GM19328 (cell line): ENCODE measurements around the gene KLHL29.

Source experiments
- ATAC-seq: cut with Tn5 transposase; IDR thresholded peaks from one replicate; pipeline ENCODE4 v1.9.1; 2021; ENCODE audit warnings: mild to moderate bottlenecking, moderate library complexity; ENCODE audit not compliant: unreplicated experiment

KLHL29 gene

DNA sequence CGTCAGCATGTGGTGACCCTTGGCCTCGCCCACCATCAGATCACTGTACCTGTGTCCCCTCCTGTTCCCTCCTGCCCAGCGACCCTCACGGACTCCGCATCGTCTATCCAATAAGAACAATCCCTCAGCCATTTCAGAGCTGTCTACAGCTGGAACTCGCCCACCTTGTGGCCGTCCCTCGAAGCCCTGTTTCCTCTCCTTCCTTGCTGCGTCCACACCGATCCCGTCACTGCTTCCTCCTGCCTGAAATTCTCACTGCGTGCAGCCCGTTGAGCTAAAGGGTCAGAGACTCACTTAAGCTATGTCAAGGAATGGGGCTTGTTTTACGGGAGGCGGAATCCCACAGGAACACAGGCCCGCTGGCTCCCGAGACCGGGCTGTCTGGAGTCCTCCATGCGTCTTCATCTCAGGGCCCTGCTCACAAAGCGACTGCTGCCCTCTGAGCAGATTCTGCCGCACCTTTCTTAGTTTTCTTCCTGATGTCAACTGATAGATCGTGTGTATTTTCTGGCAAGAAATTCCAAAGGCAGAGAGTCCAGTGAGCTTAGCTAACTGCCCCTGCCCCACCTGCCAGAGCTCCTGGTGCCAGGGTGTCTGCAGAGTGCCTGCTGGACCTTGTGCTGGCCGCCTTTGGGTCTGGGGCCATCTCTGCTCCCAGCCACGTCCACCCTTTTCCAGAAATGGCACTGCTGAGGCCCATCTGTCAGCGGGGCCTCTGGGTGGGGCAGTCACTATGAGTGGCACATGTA is 35.3 kb downstream of the KLHL29 start:
- ATAC-seq, result no peak

DNA sequence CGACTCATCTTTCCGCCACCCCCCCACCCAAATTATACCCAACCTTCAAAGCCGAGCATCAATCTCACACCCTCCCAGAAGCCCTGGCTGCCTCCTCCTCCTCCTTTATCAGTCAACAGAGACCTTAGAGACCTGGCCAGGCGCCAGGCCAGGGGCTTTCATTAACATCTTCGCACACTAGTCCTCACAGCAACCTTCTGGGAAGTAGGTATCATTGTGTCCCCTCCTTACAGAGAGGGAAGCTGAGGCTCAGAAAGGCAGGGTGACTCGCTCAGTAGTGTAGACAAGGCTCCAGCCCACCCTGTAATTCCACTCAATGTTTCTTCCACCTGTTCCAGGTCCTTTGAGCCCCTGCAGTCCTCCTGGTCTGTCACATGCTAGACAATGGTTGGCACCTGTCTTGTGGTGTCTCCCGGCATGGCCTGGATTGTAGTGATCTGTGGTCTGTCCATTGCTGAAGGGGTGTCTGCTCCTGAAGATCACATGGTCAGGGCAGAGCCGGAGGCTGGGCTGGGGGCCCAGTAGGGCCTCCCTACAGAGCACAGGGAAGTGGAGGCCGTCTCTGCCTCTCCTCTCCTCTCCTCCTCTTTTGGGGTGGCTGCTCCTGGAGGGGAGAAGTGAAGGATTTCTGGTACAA is 36.0 kb downstream of the KLHL29 start:
- no peak for ATAC-seq

DNA sequence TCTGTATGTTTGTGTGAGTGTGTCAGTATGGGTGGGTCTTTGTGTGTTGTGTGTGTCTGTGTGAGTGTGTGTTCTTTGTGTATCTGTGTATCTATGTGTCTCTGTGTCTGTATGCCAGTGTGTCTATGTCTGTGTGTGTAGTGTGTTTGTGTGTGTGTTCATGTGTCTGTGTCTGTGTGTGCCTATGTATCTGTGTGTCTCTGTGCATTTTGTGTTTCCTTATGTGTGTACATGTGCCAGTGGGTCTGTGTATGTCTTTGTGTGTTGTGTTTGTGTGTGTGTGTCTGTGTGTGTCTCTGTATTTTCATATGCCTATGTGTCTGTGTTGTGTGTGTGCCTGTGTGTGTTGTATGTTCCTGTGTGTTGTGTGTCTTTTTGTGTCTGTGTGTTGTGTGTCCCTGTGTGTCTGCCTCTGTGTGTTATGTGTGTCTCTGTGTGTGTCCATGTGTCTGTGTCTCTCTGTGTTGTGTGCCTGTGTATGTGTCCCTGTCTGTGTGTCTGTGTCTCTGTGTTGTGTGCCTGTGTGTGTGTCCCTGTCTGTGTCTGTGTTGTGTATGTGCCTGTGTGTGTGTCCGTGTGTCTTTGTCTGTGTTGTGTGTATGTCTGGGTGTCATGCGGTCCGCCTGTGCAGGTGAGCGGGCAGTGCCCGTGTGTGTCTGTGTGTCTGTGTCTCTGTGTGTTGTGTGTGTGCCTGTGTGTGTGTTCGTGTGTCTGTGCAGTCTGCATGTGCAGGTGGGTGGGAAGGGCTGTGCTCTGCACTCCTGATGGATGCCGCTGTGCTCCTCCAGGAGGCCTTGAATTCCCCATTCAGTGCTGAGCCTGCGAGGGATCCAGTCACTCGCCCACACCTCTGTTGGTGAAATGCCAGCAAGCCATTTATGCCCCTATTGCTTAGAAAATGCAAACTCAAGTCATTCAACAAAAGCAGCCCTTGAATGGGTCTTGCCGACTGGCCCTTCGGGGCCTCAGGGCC is 37.4 kb downstream of the KLHL29 start:
- no peak for ATAC-seq

DNA sequence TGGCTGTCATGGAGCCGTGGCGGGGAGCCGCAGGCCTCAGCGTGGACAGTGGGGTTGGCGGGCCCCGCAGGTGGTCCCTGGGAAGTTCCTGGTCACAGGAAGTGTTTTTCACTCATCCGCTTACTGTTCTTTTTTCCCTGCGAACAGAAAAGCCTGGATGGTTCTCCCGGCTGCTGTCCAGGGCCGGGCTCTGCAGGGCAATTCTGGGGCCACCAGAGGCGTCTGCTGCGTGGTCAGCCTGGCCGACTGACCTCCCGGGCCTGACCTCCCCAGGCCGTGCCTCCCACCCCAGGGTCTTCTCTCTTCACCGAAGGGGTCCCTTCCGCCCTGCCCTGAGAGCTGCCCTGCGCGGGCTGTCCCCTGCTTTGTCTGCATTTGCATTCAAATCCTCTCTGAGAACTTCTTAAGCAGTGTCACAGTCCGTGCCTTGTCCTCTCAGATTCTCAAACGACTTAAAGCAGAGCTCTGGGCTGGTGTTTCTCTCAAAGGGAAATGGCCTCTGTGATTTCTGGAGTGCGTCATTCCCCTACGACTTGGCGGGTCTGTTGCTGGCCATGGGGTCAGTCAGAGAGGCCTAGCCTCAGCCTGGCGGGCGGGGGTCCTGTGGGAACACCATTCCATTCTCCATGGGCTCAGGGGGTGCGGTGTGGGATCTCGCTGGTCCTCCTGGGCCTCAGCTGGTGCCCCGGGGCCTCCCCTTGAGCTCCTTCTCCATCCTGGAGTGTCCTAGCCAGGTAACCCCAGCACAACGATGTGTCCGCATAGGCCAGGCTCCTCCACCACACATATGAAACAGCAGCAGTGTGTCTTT is 38.3 kb downstream of the KLHL29 start:
- ATAC-seq, result no peak

DNA sequence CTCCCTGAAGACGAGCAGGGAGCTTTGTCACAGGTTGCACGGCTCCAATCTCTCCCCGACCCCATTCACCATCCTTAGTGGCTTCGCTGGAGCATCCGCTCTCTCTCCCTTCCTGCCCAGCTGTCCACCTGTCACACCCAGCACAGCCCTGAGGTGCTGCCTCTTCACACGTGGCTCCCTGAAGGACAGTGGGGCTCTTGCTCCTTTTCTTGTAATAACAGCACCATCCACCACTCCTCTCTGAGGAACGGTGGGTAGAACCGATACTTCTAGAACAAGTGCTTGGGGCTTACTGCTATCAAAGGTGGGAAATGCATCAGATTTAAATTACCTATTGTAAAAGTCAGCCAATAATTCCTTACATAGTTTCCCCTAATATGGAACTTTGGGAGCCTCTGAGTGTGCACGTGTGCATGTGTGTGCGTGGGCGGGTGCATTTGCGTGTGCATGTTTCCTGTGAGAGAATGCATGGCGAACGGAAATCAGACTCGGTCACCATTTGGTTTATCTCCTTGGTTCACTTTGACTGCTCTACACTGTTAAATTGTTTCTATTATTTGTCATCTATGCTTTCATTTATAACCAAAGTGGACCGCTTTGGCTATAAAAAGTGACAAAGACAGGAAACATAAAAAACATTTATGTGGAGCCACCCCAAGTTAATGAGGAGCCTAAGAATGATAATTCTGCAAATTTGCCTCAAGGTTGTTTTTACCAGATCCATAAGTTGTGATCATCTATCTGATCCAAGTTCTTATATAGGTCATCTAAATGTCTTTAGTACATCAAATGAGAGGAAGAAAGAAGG is 39.1 kb downstream of the KLHL29 start:
- no peak for ATAC-seq

DNA sequence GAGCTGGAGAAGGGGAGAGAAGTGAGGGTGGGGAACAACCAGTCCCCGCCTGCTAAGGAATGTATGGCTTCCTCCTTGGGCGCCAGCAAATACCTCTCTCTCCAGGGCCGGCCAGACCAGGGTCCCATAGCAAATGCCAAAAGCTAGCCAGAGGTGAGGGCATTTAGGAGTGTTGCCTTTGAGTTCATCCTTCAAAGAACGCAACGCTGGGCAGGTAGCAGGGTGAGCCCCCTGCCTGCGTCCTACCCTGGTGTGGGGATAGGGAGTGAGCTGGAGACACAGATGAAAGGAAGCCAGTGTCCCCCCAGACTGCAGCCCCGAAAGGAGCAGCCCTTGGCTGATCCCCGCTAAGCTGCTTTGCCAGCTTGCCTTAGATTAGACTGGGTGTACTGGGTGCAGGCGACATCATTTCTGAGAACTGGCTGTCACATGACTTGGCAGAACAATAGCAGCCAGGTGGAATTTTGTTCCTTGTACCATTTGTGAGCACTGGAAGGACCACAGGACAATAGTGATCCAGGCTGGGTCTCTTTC is 40.4 kb downstream of the KLHL29 start:
- no peak for ATAC-seq

DNA sequence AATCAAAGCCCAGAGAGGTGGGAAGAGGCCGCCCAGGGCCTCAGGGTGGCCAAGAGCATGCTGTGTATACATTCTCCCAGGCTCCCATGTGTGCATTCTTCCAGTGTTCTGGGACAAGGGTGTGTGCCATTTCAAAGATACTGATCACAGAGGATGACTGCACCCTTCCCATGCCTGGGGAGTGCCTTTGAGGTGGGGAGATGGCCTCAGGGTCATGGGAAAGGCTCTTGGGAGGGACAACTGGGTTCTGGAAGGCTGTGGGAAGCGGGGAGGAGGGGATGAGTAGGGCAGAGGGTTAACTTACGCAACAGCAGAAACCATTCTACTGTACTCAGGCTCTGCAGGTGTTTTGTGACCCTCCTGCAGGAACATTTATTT is 40.9 kb downstream of the KLHL29 start:
- no peak for ATAC-seq

DNA sequence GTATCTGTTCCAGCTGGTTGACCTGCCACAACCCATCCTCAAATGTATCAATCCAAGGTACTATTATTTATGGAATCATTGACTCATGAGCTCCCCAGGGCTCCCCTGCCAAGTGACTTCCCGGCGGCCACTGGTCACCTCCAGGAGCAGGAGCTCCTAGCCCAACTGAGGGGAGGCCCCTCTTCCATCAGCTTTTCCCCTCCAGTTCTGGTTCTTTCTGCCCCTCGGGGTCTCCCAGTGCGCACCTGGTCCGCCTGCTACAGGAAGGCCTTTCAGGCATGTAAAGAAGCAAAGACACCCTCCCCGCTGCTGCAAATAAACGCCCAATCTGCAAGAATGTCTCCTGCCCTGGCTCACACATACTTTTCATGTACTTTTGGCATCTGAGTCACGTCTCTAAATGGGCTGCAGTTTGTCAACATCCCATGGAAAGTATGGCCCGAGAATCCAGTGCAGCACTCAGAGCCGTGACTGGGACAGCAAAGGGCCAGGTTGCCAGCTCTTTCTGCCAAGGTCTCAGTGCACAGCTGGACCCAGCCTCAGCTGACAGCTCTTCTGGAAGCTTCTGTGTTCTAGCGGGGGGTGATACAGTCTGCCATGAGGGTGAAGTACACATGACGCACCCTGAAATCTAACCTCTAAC is 41.4 kb downstream of the KLHL29 start:
- no peak for ATAC-seq

DNA sequence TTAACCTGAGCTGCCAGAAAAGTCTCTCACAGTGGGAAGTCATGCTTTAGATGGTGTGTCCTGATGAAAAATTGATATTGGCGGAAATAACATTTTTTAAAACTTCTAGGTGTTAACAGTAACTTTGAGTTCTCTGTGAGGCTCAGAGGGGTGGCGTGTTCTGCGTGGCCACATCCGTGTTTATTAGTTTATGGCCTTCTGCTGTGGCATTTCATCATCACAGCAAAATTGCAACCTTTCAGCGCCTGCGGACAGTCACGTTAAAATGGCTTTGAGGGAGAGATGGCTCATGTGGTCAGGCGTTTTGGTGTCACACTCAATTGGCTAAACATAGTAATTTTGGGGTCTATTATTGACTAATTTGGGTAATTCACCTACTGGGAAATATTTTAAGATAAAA is 42.4 kb downstream of the KLHL29 start:
- ATAC-seq, result no peak

DNA sequence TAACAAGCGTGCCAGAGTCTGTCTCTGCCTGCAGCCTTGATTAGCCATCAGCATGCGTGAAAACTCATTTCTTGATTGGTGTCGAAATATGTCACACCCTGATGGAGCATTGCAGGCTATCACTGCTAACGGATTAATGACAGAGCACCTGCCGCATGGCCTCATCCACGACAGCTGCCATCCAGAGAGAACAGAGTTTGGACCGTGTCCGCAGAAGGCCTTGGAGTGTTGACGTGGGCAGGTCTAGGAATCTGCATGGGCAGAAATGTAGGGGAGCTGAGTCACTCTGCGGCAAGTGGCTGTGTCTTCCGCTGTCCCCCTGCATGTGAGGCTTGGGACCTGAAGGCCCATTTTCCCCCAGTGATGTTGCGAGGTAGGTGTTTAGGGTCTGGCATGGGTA is 43.0 kb downstream of the KLHL29 start:
- no peak for ATAC-seq

DNA sequence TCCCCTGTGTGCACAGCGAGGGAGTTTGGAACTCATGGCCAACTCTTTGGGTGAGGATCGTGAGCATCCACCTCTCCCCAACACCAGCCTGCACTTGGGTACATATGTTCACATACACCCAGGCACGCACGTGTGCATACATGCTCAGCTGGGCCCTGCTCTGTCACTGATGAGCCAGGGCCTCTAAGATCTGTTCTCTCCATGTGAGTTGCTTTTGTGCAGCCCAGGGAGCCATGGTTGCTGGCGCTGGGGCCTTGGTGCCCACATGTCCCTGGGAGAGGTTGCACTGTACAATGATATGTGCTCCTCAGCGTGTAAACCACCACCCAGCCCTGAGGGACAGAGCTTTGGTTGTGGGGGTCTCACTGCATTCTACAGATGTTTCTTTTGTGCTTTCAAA is 44.1 kb downstream of the KLHL29 start:
- ATAC-seq, result no peak

DNA sequence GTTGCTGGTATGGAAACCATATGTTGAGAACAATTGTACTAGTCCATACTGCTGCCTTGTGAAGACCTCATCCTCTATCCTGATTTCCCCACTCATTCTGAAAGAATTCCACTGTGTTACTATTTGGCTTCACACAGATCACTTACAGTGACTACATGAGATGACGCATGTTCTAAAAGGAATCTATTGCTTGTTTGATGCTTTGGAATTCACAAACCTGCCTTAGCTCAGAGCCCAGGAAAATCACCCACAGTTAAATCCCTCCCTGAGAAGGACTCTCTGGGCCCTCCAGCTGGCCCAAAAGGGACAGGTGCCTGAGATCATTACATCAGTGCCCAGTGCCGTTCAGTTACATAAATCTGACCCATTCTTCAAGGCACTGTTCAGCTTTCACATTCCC is 45.3 kb downstream of the KLHL29 start:
- ATAC-seq, result no peak

DNA sequence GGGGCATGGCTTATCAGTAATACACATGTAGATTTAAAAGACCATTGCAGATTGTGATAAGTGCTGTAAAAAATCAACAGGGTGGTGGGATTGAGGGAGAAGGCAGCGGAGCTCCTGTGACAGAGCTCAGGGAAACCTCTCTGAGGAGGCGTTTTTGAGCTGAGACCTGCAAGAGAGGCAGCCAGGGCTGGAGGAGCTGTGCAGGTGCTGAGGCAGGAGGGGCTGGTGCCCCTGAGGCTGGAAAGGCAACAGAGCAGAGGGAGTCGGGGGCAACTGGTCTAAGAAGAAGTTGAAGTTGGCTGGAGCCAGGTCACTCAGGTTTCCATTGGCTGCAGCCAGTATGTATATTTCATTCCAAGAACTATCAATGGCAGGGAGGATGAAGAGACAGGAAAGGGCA is 47.6 kb downstream of the KLHL29 start:
- ATAC-seq, result no peak

DNA sequence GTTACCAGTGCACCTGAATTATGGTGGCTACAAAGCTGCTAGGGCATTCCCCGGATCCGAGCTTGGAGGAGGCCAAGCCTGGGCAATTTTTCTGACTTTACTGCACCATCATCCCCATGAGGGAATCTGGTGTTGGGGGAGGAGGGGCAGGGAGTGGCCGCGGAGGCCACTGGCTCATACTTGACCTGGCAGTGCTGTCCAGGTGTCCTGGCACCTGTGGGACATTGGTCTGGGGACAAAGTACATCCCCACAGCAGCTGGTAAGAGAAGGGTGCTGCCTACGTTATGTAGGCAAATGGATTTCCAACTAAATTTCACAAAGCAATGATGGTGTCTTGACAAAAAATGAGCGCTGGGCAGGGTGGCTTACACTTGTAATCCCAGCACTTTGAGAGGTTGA is 48.3 kb downstream of the KLHL29 start:
- no peak for ATAC-seq

DNA sequence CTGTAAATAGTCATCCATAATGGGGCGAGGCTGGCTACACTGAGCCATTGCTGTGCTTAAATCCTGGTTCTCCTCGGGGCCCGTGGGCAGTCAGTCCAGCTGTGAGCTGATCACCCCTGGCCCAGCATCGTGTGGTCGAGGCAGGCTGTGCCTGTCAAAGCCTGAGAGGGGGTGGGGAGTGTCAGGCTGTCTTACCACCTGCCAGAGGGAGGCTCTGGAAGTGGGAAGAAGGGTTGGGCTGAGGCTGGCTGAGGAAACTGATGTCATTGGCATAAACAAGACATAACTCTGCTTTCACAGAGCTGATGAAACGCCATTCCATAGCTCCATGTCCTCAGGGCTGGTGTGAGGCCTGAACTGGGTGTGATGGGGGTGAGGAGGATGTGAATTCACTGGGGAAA is 49.7 kb downstream of the KLHL29 start:
- ATAC-seq, result no peak

DNA sequence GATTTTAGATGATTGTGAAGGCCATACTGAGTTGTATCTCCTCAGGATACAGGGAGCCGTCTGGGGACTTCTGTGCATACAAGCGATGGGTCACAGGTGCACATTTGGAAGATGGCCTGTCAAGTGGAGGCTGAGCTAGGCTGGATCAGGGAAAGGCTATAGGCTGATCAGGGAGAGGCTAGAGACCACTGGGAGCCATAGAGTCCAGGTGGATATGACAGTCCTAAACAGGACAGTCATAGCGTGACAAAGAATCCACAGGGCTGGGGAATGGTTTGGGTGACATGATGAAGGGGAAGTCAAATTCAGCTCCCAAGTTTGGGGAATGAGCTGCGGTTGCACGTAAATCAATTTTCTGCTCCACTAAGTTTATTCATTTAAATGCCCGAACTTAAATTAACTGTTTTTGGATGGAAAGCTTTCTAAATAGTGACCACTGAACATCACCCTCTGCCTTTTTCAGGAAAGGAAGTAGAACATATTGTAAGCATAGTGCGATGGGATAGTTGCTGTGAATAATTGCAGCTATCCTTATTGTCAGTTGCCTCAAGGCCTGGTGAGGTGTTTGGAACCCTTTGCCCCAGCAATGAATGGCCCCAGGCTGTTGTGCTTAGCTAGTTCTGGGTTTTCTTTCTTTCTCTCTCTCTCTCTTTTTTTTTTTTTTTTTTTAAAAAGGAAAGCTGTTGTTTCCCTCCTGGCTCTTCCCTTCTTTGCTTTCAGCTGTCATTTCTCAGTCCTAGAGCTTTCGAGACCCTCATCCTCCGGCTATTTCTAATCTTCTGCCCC is 50.5 kb downstream of the KLHL29 start:
- ATAC-seq, result no peak

DNA sequence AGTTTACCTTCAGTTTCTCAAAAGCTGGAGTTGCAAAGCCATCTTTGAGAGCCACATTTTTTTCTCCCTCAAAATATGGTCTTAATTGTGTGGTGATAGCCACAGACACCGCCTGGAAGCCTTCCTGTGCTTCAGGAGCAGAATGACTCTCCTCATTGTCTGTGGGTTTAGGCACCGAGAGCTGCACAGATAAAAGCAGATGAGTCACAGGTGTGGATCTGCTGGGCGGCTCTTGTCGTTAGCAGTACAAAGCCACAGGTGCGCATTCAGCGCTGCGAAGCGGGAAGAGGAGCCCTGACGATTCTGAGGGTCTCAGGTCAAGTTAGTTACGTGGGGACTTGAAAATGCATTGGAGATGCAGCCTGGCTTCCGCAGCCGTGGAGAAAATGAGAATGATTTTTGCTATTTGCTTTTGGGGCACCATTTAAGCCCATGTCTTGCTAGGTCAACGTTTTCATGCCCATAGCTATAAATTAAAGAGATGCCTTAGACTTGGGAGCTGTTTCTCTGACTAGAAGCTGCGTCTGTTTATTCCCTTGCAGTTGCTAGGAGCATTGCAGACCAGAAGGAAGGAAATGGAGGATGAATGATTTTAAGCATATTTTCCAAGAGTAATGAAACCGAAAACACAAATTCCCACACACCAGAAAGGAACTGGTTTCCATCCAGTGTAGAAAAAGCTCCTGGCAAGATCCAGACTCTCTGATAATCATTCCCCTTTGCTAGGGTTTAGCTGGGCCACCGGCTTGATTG is 51.5 kb downstream of the KLHL29 start:
- ATAC-seq, result no peak

DNA sequence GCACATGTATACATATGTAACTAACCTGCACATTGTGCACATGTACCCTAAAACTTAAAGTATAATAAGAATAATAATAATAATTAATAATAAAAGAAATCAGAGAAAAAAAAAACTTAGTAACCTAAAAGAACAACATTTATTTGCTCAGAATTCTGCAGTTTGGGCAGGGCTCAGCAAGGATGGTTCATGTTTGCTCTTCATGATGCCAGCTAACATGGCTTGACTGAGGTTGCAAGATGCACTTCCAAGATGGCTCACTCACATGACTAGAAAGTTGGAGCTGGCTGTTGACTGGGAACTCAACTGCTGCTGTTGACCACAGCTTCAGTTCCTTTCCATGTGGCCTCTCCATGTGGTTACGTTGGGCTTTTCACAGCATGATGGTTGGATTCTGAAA is 56.4 kb downstream of the KLHL29 start:
- ATAC-seq, result no peak
